Endothelial cell (in vitro differentiated cells): ENCODE measurements around the gene CLEC9A. TPM values are rescaled to one million over a fixed set of nuclear protein-coding genes. Genes with fewer than 3 reads are reported as not detected.
"Not testable (repeated sequence)": the region's sequence is repeated elsewhere in the genome, so short reads cannot be mapped to it uniquely, and the experiment has no call there.

Experiments used
- DNase-seq: peaks from one replicate; pipeline ENCODE4 v3.0.0; 2021; ENCODE audit warnings: low spot score
- H3K27ac Mint-ChIP-seq: one replicate; pipeline ENCODE4 v1.8.0; 2021; ENCODE audit warnings: mixed read lengths, inconsistent platforms; ENCODE audit not compliant: unreplicated experiment
- H3K27me3 Mint-ChIP-seq: one replicate; pipeline ENCODE4 v1.8.0; 2021; ENCODE audit warnings: mild to moderate bottlenecking, moderate library complexity, mixed read lengths, inconsistent platforms; ENCODE audit not compliant: unreplicated experiment
- H3K36me3 Mint-ChIP-seq: one replicate; pipeline ENCODE4 v1.8.0; 2021; ENCODE audit warnings: mild to moderate bottlenecking, low read depth, mixed read lengths, inconsistent platforms; ENCODE audit not compliant: unreplicated experiment
- H3K4me1 Mint-ChIP-seq: one replicate; pipeline ENCODE4 v1.8.0; 2021; ENCODE audit warnings: mild to moderate bottlenecking, mixed read lengths, inconsistent platforms; ENCODE audit not compliant: unreplicated experiment
- H3K4me3 Mint-ChIP-seq: one replicate; pipeline ENCODE4 v1.8.0; 2021; ENCODE audit warnings: mild to moderate bottlenecking, mixed read lengths, inconsistent platforms; ENCODE audit not compliant: unreplicated experiment
- H3K9me3 Mint-ChIP-seq: one replicate; pipeline ENCODE4 v1.8.0; 2021; ENCODE audit warnings: mixed read lengths, inconsistent platforms; ENCODE audit not compliant: unreplicated experiment
- CTCF ChIP-seq: fragments of 200-600 bp; sonication (generic); IDR thresholded peaks from one replicate; pipeline ENCODE4 v1.5.0; 2021; ENCODE audit warnings: antibody characterized with exemption; ENCODE audit not compliant: unreplicated experiment
- total RNA-seq: library from RNA; stranded (reverse); fragmentation: NEBNext Ultra II Directional; extraction: Animal tissue kit (Norgen Biotek cat#: 25700); gene quantifications from one replicate; pipeline ENCODE4 v1.2.1, GENCODE V29; 2021; ENCODE audit not compliant: unreplicated experiment

CLEC9A gene
- total RNA-seq, 1 donor from 2014 or later = not detected

- no peak for DNase-seq
- Mint-ChIP-seq H3K27me3 (no peaks in the 10 kb centered on the region), H3K27ac (no peak overlapping the region), H3K36me3 (no peaks in the 10 kb centered on the region), H3K9me3 (no peaks in the 10 kb centered on the region), H3K4me1 (no peaks in the 10 kb centered on the region), H3K4me3 (no peak overlapping the region)
- no peak for TF ChIP-seq CTCF
Measured at GRCh38 chr12:10025236-10025635, 5.2 kb upstream of the CLEC9A start.

DNA sequence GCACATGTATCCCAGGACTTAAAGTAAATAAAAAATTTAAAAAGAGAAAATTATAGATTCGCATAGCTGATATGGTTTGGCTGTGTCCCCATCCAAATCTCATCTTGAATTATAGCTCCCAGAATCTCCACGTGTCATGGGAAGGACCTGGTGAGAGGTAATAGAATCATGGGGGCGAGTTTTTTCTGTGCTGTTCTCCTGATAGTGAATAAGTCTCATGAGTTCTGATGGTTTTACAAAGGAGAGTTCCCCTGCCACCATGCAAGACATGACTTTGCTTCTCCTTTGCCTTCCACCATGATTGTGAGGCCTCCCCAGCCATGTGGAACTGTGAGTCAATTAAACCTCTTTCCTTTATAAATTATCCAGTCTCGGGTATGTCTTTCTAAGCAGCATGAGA is 3.8 kb upstream of the CLEC9A start:
- H3K36me3 Mint-ChIP-seq, H3K9me3 Mint-ChIP-seq, H3K4me3 Mint-ChIP-seq, DNase-seq, H3K27me3 Mint-ChIP-seq, H3K4me1 Mint-ChIP-seq, H3K27ac Mint-ChIP-seq: not testable (repeated sequence)

DNA sequence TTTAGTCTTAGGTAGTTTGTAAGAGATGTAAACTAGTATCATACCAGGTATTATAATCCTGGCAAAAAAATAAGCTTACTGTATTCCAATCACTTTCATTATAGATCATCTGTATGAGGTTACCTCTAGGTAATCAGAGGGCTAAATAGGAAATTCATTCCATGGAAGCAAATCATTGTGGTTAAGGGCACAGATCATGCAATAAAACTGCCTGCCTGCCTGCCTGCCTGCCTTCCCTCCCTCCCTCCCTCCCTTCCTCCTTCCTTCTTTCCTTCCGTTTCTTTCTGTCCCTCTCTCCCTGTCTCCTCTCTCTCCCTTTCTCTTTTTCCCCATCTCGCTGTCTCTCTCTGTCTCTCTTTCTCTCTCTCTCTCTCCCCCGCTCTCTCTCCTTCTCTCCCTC is 3.2 kb upstream of the CLEC9A start:
- H3K9me3 Mint-ChIP-seq = no peaks in the 10 kb centered on the region

GRCh38 chr12:10027721-10028120 is 2.8 kb upstream of the CLEC9A start:
- DNase-seq = no peak
- Mint-ChIP-seq H3K9me3 (no peaks in the 10 kb centered on the region), H3K4me3 (no peak overlapping the region), H3K27ac (no peak overlapping the region), H3K27me3 (no peaks in the 10 kb centered on the region), H3K4me1 (peaks cover 3% of the 10 kb centered on the region), H3K36me3 (no peaks in the 10 kb centered on the region)
- no peak for TF ChIP-seq CTCF

More for the DNA sequence above, 3.2 kb upstream of the CLEC9A start:
- no peak overlapping the region for H3K4me3 Mint-ChIP-seq
- H3K27me3 Mint-ChIP-seq = no peaks in the 10 kb centered on the region
- H3K36me3 Mint-ChIP-seq = no peaks in the 10 kb centered on the region
- no peak for DNase-seq
- no peak overlapping the region for H3K27ac Mint-ChIP-seq
- peaks cover 3% of the 10 kb centered on the region for H3K4me1 Mint-ChIP-seq
- no peak for TF ChIP-seq CTCF

GRCh38 chr12:10031321-10031720 is 839 bp downstream of the CLEC9A start:
- Mint-ChIP-seq H3K4me1 (peaks cover 9% of the 10 kb centered on the region), H3K27me3 (peaks cover 1% of the 10 kb centered on the region), H3K4me3 (no peak overlapping the region), H3K9me3 (no peaks in the 10 kb centered on the region), H3K36me3 (no peaks in the 10 kb centered on the region), H3K27ac (peak overlapping the region; percentile 26)
- no peak for DNase-seq
- TF ChIP-seq CTCF = no peak

DNA sequence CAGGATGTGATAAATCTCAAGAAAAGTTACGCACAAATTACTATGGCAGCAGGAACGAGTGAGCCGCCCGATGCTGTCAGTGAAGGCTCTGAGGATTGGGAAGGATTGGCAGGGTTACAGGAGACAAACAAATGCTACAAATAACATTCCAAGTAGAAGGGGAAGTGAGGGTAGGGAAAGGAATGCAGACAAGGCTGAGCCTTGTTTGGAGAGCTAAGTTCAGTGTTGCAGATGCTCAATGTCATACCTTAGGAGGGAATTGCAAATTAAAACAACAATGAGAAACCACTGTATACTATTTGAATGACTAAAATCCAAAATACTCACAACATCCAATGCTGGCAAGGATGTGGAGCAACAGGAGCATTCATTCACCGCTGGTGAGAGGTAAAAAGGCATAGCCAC is 1.3 kb downstream of the CLEC9A start:
- DNase-seq = no peak
- TF ChIP-seq CTCF = no peak
- no peaks in the 10 kb centered on the region for H3K36me3 Mint-ChIP-seq
- no peak overlapping the region for H3K4me3 Mint-ChIP-seq
- H3K9me3 Mint-ChIP-seq = no peaks in the 10 kb centered on the region
- H3K27ac Mint-ChIP-seq = peak overlapping the region; percentile 26
- H3K27me3 Mint-ChIP-seq = peaks cover 1% of the 10 kb centered on the region
- H3K4me1 Mint-ChIP-seq = peaks cover 9% of the 10 kb centered on the region
